IPS-18c (cell line): ENCODE results near the gene BCL3.

Experiments
- H3K4me3 ChIP-seq: 2 replicates; pipeline ENCODE4 v1.7.0; 2013; ENCODE audit warnings: low read depth, mild to moderate bottlenecking, low read length, moderate library complexity; ENCODE audit not compliant: insufficient read depth
- H3K9me3 ChIP-seq: one replicate; pipeline ENCODE4 v1.6.1; 2013; ENCODE audit warnings: mild to moderate bottlenecking, low read length, moderate library complexity; ENCODE audit not compliant: control insufficient read depth, insufficient read depth

The BCL3 gene

DNA sequence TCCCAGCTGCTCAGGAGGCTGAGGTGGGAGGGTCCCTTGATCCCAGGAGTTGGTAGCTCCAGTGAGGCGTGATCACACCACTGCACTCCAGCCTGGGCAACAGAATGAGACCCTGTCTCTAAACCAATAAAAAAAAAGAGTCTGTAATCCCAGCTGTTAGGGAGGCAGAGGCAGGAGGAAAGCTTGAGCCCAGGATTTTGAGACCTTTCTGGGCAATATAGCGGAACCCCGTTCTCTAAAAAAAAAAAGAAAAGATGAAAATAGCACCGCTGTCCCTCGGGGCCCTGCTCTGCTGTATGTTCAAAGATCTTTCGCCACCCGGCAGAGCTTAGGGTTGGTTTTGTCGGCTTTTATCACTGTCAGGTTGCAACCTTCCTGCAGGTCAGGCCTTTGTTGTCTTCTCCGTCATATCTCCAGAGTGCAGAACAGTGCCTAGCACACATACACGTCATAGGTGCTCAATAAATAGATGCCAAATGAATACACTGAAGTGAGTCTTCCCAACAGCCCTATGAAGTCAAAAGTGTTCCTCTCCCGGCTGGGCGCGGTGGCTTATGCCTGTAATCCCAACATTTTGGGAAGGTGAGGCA, 47.0 kb downstream of the BCL3 start:
- Histone ChIP-seq H3K4me3 (no peak overlapping the region), H3K9me3 (no peaks in the 10 kb centered on the region)

DNA sequence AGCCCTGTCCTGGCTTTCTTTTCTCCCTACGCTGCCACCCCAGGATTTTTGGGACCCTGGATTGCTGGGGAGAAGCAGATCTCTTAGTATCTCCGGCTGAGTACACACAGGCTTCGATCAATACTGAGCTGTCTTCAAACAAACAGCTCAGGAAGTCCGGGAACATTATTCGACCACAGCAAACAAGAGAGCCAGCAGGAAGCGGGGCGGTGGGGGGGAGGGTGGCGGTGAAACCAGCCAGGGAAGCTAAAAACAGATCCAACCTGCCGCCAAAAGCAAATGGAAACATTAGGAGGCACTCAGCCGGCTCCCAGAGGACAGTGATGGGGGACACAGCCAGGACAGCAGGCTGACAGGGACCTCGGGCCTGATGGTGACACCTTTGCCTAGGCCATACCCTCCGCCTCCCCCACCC, 48.2 kb downstream of the BCL3 start:
- no peak overlapping the region for H3K4me3 ChIP-seq

GRCh38 chr19:44799627-44800346, 51.3 kb downstream of the BCL3 start:
- H3K4me3 ChIP-seq = no peak overlapping the region

More for the DNA sequence above, 48.2 kb downstream of the BCL3 start:
- no peaks in the 10 kb centered on the region for H3K9me3 ChIP-seq

GRCh38 chr19:44800461-44800860, 52.0 kb downstream of the BCL3 start:
- no peak overlapping the region for H3K4me3 ChIP-seq

More at GRCh38 chr19:44799627-44800346, 51.3 kb downstream of the BCL3 start:
- H3K9me3 ChIP-seq = no peaks in the 10 kb centered on the region

DNA sequence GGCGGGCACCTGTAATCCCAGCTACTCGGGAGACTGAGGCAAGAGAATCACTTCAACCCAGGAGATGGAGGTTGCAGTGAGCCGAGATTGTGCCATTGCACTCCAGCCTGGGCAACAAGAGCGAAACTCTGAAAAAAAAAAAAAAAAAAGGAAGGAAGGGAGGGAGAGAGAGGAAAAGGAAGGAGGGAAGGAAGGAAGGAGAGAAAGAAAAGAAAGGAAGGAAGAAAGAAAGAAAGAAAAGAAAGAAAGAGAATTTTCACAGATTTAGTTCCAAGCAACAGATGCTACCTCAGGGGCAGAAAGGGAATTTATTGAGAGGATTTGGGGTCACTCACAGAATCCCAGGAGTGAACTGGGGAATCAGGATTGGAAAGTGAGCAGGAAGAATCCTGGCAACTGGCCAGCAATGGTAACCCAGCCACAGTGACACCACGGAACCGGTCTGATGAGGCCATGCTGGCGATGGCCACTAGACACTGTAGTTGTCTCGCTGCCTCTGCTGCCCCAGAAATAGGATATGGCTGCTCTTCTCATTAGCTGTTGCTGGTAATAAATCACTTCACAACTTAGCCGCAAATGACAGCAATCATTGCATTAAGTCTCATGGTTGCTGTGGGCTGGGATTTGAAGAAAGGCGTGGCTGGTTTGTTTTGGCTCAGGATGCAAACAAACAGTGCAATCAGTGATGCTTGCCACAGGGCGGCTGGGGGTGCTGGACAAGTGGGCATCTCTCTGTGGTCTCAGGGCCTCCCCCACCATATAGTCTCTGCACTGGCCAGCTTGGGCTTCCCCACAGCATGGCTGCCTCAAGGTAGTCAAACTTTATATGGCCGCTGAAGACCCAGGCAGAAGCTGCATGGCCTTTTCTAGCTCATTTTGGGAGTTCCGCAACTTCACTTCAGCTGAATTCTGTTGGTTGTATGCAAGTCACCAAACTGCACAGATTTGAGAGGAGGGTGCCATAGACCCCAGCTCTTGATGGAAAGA, 55.2 kb downstream of the BCL3 start:
- Histone ChIP-seq H3K4me3 (no peak overlapping the region), H3K9me3 (no peaks in the 10 kb centered on the region)

More at GRCh38 chr19:44800461-44800860, 52.0 kb downstream of the BCL3 start:
- no peaks in the 10 kb centered on the region for H3K9me3 ChIP-seq

- no peaks in the 10 kb centered on the region for H3K9me3 ChIP-seq
- no peak overlapping the region for H3K4me3 ChIP-seq
These were observed 57.8 kb downstream of the BCL3 start for GRCh38 chr19:44806291-44806690.

- H3K4me3 ChIP-seq = no peak overlapping the region; the same call in 1 of the 2 replicates
- H3K9me3 ChIP-seq = no peaks in the 10 kb centered on the region
These were observed 58.7 kb downstream of the BCL3 start for GRCh38 chr19:44807162-44807561.

DNA sequence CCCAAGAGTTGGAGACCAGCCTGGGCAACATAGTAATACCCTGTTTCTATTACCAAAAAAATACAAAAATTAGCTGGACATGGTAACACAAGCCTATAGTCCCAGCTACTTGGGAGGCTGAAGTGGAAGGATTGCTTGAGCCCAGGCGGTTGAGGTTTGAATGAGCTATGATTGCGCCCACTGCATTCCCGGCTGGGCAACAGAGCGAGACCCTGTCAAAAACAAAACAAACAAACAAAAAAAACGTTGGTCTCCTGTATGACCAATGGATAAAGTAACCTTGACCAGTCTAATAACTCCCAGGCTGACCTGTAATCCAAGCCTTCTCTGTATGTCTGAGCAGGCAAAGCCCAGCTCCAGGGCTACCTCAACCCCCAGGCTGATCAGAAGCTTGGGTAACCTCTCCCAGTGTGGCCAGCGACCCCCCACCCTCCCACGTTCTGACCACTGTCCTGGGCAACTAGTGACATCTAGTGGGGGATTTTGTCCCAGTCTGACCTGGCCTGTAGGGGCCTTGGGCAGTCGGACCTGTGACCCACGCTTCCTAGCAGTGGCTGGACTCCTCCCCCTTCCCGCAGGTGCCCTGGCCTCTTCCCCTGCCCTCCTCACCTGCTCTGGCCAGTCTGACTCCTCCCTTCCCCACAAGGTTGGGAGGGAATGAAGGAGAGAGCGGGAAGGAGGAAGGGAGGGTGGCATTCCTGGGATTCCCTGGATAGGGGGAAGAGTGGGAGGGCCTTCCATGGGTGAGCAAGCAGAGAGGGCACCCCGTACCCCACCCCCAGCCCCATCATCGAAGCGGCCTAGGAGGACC, 59.3 kb downstream of the BCL3 start:
- no peaks in the 10 kb centered on the region for H3K9me3 ChIP-seq
- no peak overlapping the region; the same call in 1 of the 2 replicates for H3K4me3 ChIP-seq

DNA sequence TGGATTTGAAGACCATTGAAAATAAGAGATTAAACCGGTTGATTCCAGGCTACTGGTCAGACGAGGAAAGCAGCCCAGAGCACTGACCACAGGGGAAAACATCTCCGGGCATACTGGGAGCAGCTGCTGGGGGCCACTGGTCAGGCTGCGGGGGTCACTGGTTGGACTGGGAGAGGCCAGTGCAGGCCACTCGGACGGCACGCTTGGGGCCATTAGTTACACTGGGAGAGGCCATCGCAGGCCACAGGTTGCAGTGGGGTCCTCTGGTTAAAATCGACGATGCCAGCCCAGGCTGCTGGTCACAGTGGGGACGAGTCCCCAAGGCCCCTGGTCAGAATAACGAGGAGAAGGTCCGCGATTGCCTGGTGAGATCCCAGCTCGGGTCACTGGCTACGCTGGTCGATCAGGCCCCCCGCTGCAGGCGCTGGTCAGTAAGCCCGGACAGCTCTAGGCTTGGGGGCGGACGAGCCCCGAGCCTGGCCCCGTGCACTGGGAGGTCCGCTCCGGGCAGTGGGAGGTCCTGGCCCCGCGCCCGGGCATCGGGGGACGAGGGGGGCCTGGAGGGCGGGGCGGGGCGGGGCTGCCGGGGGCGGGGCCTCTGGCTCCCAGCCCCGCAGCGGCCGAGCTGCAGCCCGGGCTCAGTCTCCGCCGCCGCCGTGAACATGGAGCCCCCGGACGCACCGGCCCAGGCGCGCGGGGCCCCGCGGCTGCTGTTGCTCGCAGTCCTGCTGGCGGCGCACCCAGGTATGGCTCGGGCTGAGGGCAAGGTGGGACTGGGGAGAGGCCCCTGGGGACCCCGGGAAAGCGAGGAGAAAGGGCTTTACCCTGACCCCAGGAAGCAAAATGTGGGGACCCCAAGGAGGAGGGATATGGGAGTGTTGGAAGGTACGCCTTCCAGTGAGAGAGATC, 60.2 kb downstream of the BCL3 start, which contains the start of gene BCAM:
BCAM (plus strand) TSS at position 641 of the 909 bp plus-strand sequence; CDS start at position 663, 22 bp downstream.
- Histone ChIP-seq H3K4me3 (peak within 1 kb of the TSS; percentile 77), H3K9me3 (no peaks in the 10 kb centered on the region)
